CD14-positive monocyte (primary cell): Measurements from ENCODE around the gene RASGRP2. TPM values are rescaled to one million over a fixed set of nuclear protein-coding genes. Genes with fewer than 3 reads are reported as not detected.
A peak's percentile ranks its signal among the peaks of the same experiment; 100 is the strongest.

Source experiments
- DNase-seq, 3 donors: peaks; one replicate each; pipeline ENCODE4 v3.0.0-alpha.2; 2011 to 2022
- H2AFZ ChIP-seq: 2 replicates; pipeline ENCODE4 v1.6.0; 2012; ENCODE audit warnings: mild to moderate bottlenecking, low read depth, low read length, inconsistent platforms; ENCODE audit not compliant: insufficient read depth, poor library complexity, severe bottlenecking
- H3K27ac ChIP-seq, 2 donors: 1 replicate in 1 of 2; 2 replicates in 1 of 2; pipeline ENCODE4 v1.5.1; 2012 to 2013; ENCODE audit warnings: low read length in 2 of 2, control low read depth in 1 of 2, inconsistent platforms in 1 of 2, low read depth in 1 of 2, mild to moderate bottlenecking in 1 of 2
- H3K27me3 ChIP-seq, 2 donors: one replicate each; pipeline versions ENCODE4 v1.6.0 to v1.6.1; 2011 to 2013; ENCODE audit warnings: low read length in 2 of 2; ENCODE audit not compliant: control insufficient read depth in 2 of 2, insufficient read depth in 2 of 2
- H3K36me3 ChIP-seq, 2 donors: replicated peaks in 1 of 2; 1 replicate in 1 of 2; 2 replicates in 1 of 2; pipeline versions ENCODE4 v1.5.1 to v1.6.1; 2012 to 2013; ENCODE audit warnings: low read length in 2 of 2, control low read depth in 1 of 2, inconsistent platforms in 1 of 2, mild to moderate bottlenecking in 1 of 2; ENCODE audit not compliant: insufficient read depth in 2 of 2, control insufficient read depth in 1 of 2
- H3K4me1 ChIP-seq, 2 donors: 1 replicate in 1 of 2; 2 replicates in 1 of 2; pipeline versions ENCODE4 v1.5.1 to v1.6.1; 2012 to 2013; ENCODE audit warnings: low read length in 2 of 2, control low read depth in 1 of 2, inconsistent platforms in 1 of 2, mild to moderate bottlenecking in 1 of 2, moderate library complexity in 1 of 2; ENCODE audit not compliant: insufficient read depth in 2 of 2, control insufficient read depth in 1 of 2
- H3K4me2 ChIP-seq: replicated peaks from 2 replicates; pipeline ENCODE3; 2012; ENCODE audit warnings: low read length, moderate library complexity, mild to moderate bottlenecking; ENCODE audit not compliant: poor library complexity, severe bottlenecking; ENCODE audit errors: extremely low read depth
- H3K4me3 ChIP-seq, 3 experiments: fragments of 200-600 bp in 1 of 3; sonication (generic) in 1 of 3; replicated peaks in 1 of 3; 1 replicate in 2 of 3; 2 replicates in 1 of 3; pipeline ENCODE4 v1.5.1; 2011 to 2013; ENCODE audit warnings: low read length in 3 of 3, mild to moderate bottlenecking in 3 of 3, control low read depth in 2 of 3, low read depth in 2 of 3, inconsistent platforms in 1 of 3, moderate library complexity in 1 of 3
- H3K79me2 ChIP-seq: 2 replicates; pipeline ENCODE4 v1.6.0; 2012; ENCODE audit warnings: mild to moderate bottlenecking, control low read depth, inconsistent platforms, low read length, moderate library complexity; ENCODE audit not compliant: insufficient read depth
- H3K9ac ChIP-seq: 2 replicates; pipeline ENCODE4 v1.6.0; 2017; ENCODE audit warnings: low read length, mild to moderate bottlenecking; ENCODE audit not compliant: insufficient read depth, poor library complexity, severe bottlenecking
- H3K9me3 ChIP-seq, 2 donors: replicated peaks in 1 of 2; 1 replicate in 1 of 2; 2 replicates in 1 of 2; pipeline versions ENCODE4 v1.5.1 to v1.6.1; 2012 to 2013; ENCODE audit warnings: low read length in 2 of 2, control low read depth in 1 of 2; ENCODE audit not compliant: control insufficient read depth in 1 of 2, insufficient read depth in 1 of 2
- H4K20me1 ChIP-seq: 2 replicates; pipeline ENCODE4 v1.6.0; 2012; ENCODE audit warnings: mild to moderate bottlenecking, low read length, control low read depth, moderate library complexity; ENCODE audit not compliant: insufficient read depth
- H3K27ac Mint-ChIP-seq, 7 donors: one replicate each; pipeline ENCODE4 v1.8.0; 2020; ENCODE audit warnings: mild to moderate bottlenecking in 7 of 7, mixed read lengths in 7 of 7, moderate library complexity in 6 of 7, inconsistent platforms in 2 of 7
- H3K27me3 Mint-ChIP-seq, 3 donors: one replicate each; pipeline ENCODE4 v1.8.0; 2021 to 2022; ENCODE audit warnings: low read depth in 3 of 3, mild to moderate bottlenecking in 3 of 3, mixed read lengths in 3 of 3, moderate library complexity in 3 of 3, inconsistent platforms in 1 of 3
- H3K36me3 Mint-ChIP-seq, 2 donors: one replicate each; pipeline ENCODE4 v1.8.0; 2020; ENCODE audit warnings: mixed read lengths in 2 of 2, inconsistent platforms in 1 of 2, mild to moderate bottlenecking in 1 of 2
- H3K4me1 Mint-ChIP-seq: one replicate; pipeline ENCODE4 v1.8.0; 2020; ENCODE audit warnings: mild to moderate bottlenecking, mixed read lengths
- H3K4me3 Mint-ChIP-seq, 2 donors: one replicate each; pipeline ENCODE4 v1.8.0; 2020; ENCODE audit warnings: mild to moderate bottlenecking in 2 of 2, mixed read lengths in 2 of 2, moderate library complexity in 1 of 2
- H3K9me3 Mint-ChIP-seq, 7 donors: one replicate each; pipeline ENCODE4 v1.8.0; 2020 to 2022; ENCODE audit warnings: mixed read lengths in 7 of 7, mild to moderate bottlenecking in 6 of 7, moderate library complexity in 6 of 7, inconsistent platforms in 2 of 7
- WGBS: methylation state at CpG from one replicate; pipeline ENCODE4 v1.1.5; 2013; ENCODE audit warnings: missing lambda C conversion rate; ENCODE audit not compliant: insufficient coverage; 5-methylcytosine and 5-hydroxymethylcytosine counted together
- intact Hi-C, 2 donors: fragments of 100-400 bp; cut with micrococcal nuclease; formaldehyde crosslinking; loops; one replicate each; pipeline versions ENCODE4 v1.15.0 to v1.15.1; 2023
- polyA minus RNA-seq: library from RNA; depleted of rRNA, polyadenylated mRNA; stranded (reverse); fragments of >200 nt; gene quantifications from 2 replicates; pipeline ENCODE4 v1.2.3, GENCODE V29; 2012
- polyA plus RNA-seq, 3 donors: library from polyadenylated mRNA; depleted of rRNA in 1 of 3; unstranded in 2 of 3; stranded (reverse) in 1 of 3; fragments of 300-500 nt in 2 of 3; fragments of >200 nt in 1 of 3; fragmentation: Illumina TruSeq in 2 of 3; gene quantifications; 1 replicate in 2 of 3; 2 replicates in 1 of 3; pipeline ENCODE4 v1.2.3, GENCODE V29; 2012 to 2021
- total RNA-seq, 12 experiments: library from RNA in 1 of 12; stranded (reverse) in 1 of 12; fragments of 120-200 nt in 1 of 12; gene quantifications; one replicate each; pipeline ENCODE4 v1.2.4 and lab custom pipeline; 2013 to 2026; ENCODE audit warnings: mixed read lengths in 6 of 12, inconsistent platforms in 1 of 12
- TF ChIP-seq, protein P1 (sequence below): fragments of 200-600 bp; IDR thresholded peaks from one replicate; pipeline ENCODE4 v1.8.0; 2022; ENCODE audit warnings: antibody characterized with exemption, mild to moderate bottlenecking

RASGRP2 gene
- total RNA-seq (2013): 108 TPM
- polyA plus RNA-seq (100 to 1,000 TPM in 1 of 3 donors, 10 to 100 TPM in 2; 67.6 to 242 (median 68.8) TPM), polyA minus RNA-seq (64.8 and 91.0 TPM in 2 replicates), total RNA-seq (lab: John Stamatoyannopoulos, UW) (8.3 to 80.2 (median 65.4) reads per million in 11 experiments)

DNA sequence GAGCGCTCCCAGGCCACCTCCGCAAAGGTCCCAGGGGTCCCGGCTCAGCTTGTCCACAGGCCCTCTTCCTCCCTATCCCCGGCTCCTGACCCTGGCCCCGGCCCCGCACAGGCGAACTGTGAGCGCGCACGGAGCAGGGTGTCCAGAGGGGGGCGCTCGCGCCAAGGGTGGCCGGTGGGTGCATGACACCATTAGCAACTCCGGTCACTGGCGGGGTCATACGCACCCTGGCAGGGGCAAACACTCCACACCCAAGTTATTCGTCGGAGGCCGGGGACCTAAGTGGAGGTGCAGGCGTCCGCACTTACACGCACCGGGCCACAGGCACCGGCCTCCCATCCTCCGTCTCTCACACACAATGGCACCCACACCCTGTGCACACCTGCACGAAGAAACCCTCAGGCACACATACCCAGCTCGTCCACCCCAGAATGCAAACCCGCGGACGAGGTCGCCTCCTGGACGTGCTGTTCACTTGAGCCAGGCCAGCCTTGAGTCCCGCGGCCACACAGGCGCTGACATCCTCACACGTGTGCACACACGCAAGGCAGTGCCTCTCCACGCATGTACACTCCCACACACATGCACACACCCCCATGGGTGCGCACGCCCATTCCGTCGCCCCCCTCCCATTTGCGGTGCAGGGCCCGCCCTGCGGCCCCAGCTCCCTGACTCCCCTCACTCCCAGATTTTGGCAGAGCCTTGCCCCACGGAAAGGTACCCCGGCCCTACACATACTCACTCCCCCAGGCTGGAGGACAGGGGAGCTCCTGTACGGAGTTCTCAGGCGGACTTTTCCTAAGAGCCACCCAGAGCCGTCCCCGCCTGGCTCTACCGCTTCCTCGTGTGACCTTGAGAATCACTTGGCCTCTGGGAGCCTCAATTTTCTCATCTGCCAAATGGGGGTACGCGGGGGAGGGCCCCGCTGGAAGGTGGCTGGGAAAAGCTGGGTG is at the start of gene RASGRP2:
RASGRP2 (minus strand) TSS at position 552 of the 953 bp plus-strand sequence. CDS start 1,276 bp downstream, outside the sequence.
- peak; percentile 78 to 81 (median 80) for DNase-seq
- Histone ChIP-seq H3K36me3 (peaks cover 16 to 24% of the 10 kb centered on the region in 2 donors), H3K27ac (peak within 1 kb of the TSS; percentile 84 to 86), H3K79me2 (peaks cover 47% of the 10 kb centered on the region), H4K20me1 (peaks cover 43% of the 10 kb centered on the region), H3K4me2 (peak within 1 kb of the TSS; percentile 99), H3K9me3 (no peaks in the 10 kb centered on the region), H3K4me3 (peak within 1 kb of the TSS; percentile 71 to 95 (median 91)), H3K4me1 (peaks cover 32 to 48% of the 10 kb centered on the region in 2 donors), H3K9ac (peak within 1 kb of the TSS; percentile 75), H3K27me3 (no peaks in the 10 kb centered on the region), H2AFZ (peak within 1 kb of the TSS; percentile 91)
- peaks cover 23 to 28% of the 10 kb centered on the region in 2 donors for H3K36me3 Mint-ChIP-seq
- H3K27ac Mint-ChIP-seq: peak within 1 kb of the TSS; percentile 92 to 97 (median 97)
- H3K4me3 Mint-ChIP-seq: peak within 1 kb of the TSS; percentile 91 to 98
- H3K4me1 Mint-ChIP-seq: peaks cover 35% of the 10 kb centered on the region
- peaks cover 0 to 4% (median 1%) of the 10 kb centered on the region in 3 donors for H3K27me3 Mint-ChIP-seq
- WGBS: under 1% methylated on average over 56 of the region's 57 CpGs
- H3K9me3 Mint-ChIP-seq: no peaks in the 10 kb centered on the region
- TF ChIP-seq, protein P1, sequence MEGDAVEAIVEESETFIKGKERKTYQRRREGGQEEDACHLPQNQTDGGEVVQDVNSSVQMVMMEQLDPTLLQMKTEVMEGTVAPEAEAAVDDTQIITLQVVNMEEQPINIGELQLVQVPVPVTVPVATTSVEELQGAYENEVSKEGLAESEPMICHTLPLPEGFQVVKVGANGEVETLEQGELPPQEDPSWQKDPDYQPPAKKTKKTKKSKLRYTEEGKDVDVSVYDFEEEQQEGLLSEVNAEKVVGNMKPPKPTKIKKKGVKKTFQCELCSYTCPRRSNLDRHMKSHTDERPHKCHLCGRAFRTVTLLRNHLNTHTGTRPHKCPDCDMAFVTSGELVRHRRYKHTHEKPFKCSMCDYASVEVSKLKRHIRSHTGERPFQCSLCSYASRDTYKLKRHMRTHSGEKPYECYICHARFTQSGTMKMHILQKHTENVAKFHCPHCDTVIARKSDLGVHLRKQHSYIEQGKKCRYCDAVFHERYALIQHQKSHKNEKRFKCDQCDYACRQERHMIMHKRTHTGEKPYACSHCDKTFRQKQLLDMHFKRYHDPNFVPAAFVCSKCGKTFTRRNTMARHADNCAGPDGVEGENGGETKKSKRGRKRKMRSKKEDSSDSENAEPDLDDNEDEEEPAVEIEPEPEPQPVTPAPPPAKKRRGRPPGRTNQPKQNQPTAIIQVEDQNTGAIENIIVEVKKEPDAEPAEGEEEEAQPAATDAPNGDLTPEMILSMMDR: peak; percentile 68
- intact Hi-C loops: loop anchor here (2.0 kb wide), 2 partner anchors 27 to 29 kb away; no protein-coding TSS in a partner anchor

DNA sequence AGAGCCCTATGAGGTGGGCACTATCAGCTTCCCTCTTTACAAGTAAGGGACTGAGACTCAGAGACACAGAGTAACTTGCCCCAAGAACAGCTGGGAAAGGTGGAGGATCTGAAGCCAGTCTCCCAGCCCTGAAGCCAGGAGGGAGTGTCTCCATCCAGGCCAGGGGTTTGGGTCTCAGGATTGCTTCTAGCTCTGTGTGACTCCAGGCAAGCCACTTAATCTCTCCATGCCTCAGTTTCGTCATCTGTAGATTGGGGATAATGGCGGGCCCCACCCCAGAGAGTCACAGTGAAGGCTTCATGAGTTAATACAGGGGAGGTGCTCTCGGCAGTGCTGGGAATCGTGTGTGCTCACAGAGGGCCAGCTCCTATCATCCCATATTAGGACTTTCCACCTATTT is 48.5 kb upstream of the RASGRP2 start:
- H3K27ac Mint-ChIP-seq: no peak overlapping the region
- intact Hi-C loops: no loop called here
- no CpG with 5 or more reads among the region's 4 CpGs for WGBS
- Histone ChIP-seq H2AFZ (no peak overlapping the region), H3K9ac (no peak overlapping the region), H3K79me2 (no peaks in the 10 kb centered on the region), H3K27ac (no peak overlapping the region), H3K27me3 (no peaks in the 10 kb centered on the region), H4K20me1 (peaks cover 5% of the 10 kb centered on the region), H3K4me3 (no peak overlapping the region), H3K4me2 (no peak overlapping the region), H3K36me3 (peaks cover 63 to 64% of the 10 kb centered on the region in 2 donors), H3K9me3 (no peaks in the 10 kb centered on the region), H3K4me1 (no peaks in the 10 kb centered on the region)
- H3K36me3 Mint-ChIP-seq: peaks cover 59 to 74% of the 10 kb centered on the region in 2 donors
- H3K4me1 Mint-ChIP-seq: peaks cover 8% of the 10 kb centered on the region
- peaks cover 0 to 2% (median 1%) of the 10 kb centered on the region in 3 donors for H3K27me3 Mint-ChIP-seq
- H3K4me3 Mint-ChIP-seq: no peak overlapping the region
- H3K9me3 Mint-ChIP-seq: no peaks in the 10 kb centered on the region
- TF ChIP-seq, protein P1: no peak
- DNase-seq: no peak
